SK-N-SH (cell line): Measurements from ENCODE around the gene PCMT1. TPM values are rescaled to one million over a fixed set of nuclear protein-coding genes. Genes with fewer than 3 reads are reported as not detected.

Source experiments
- CTCF ChIA-PET: fragments of 300-600, 350-600 bp; formaldehyde crosslinking; extraction: SDS; loops from one replicate; lab custom pipeline; 2021; lab: Yijun Ruan, JAX
- POLR2A ChIA-PET: fragments of 350-600 bp; sonication (Branson Sonifier 250); formaldehyde crosslinking; extraction: SDS; loops from one replicate; lab custom pipeline; 2020; ENCODE audit warnings: antibody characterized with exemption, inconsistent platforms; lab: Yijun Ruan, JAX
- DNase-seq: peaks from one replicate; pipeline ENCODE4 v3.0.0; 2012
- H2AFZ ChIP-seq: fragments of 200-600 bp; sonication (generic); 2 replicates; pipeline ENCODE4 v1.8.1; 2016; ENCODE audit warnings: antibody characterized with exemption, mild to moderate bottlenecking, low read depth
- H3F3A ChIP-seq: fragments of 200-600 bp; sonication (generic); replicated peaks from 2 replicates; pipeline ENCODE3; 2016; ENCODE audit warnings: antibody characterized with exemption, mild to moderate bottlenecking; ENCODE audit not compliant: insufficient read depth
- H3K27ac ChIP-seq, 2 experiments: fragments of 200-500 bp in 1 of 2; fragments of 200-600 bp in 1 of 2; sonication (Bioruptor generic) in 1 of 2; sonication (generic), shearing (Covaris generic) in 1 of 2; 2 replicates each; pipeline versions ENCODE4 v1.5.1 to v1.6.1; 2014 to 2016; ENCODE audit warnings: low read depth in 2 of 2, inconsistent platforms in 1 of 2, low read length in 1 of 2, mild to moderate bottlenecking in 1 of 2, mixed read lengths in 1 of 2
- H3K27me3 ChIP-seq: fragments of 200-600 bp; sonication (generic), shearing (Covaris generic); 2 replicates; pipeline ENCODE4 v1.6.1; 2016; ENCODE audit warnings: mixed run types; ENCODE audit not compliant: insufficient read depth
- H3K36me3 ChIP-seq, 2 experiments: fragments of 200-500 bp in 1 of 2; fragments of 200-600 bp in 1 of 2; sonication (Bioruptor generic) in 1 of 2; sonication (generic) in 1 of 2; replicated peaks in 1 of 2; 2 replicates each; pipeline versions ENCODE3 to v1.5.1; 2014 to 2016; ENCODE audit warnings: low read length in 1 of 2, mild to moderate bottlenecking in 1 of 2; ENCODE audit not compliant: insufficient read depth in 2 of 2, control insufficient read depth in 1 of 2
- H3K4me1 ChIP-seq, 2 experiments: fragments of 200-500 bp in 1 of 2; fragments of 200-600 bp in 1 of 2; sonication (Bioruptor generic) in 1 of 2; sonication (generic), shearing (Covaris generic) in 1 of 2; 2 replicates each; pipeline versions ENCODE4 v1.5.1 to v1.6.1; 2014 to 2016; ENCODE audit warnings: low read depth in 1 of 2, low read length in 1 of 2, mixed run types in 1 of 2; ENCODE audit not compliant: insufficient read depth in 2 of 2, control insufficient read depth in 1 of 2
- H3K4me2 ChIP-seq: fragments of 200-600 bp; sonication (generic), shearing (Covaris generic); 2 replicates; pipeline ENCODE4 v1.6.1; 2017; ENCODE audit warnings: mixed run types
- H3K4me3 ChIP-seq, 2 experiments: fragments of 200-500 bp in 1 of 2; fragments of 200-600 bp in 1 of 2; sonication (Bioruptor generic) in 1 of 2; sonication (generic), shearing (Covaris generic) in 1 of 2; 2 replicates each; pipeline versions ENCODE4 v1.5.1 to v1.8.1; 2014 to 2016; ENCODE audit warnings: low read depth in 2 of 2, inconsistent platforms in 1 of 2, low read length in 1 of 2, mild to moderate bottlenecking in 1 of 2, mixed read lengths in 1 of 2, moderate library complexity in 1 of 2
- H3K79me2 ChIP-seq: fragments of 200-600 bp; sonication (generic); 2 replicates; pipeline ENCODE4 v1.8.1; 2017; ENCODE audit warnings: mild to moderate bottlenecking; ENCODE audit not compliant: insufficient read depth
- H3K9ac ChIP-seq: fragments of 200-600 bp; sonication (generic); 2 replicates; pipeline ENCODE4 v1.6.1; 2017; ENCODE audit warnings: mixed run types
- H3K9me2 ChIP-seq: fragments of 200-600 bp; sonication (generic); 2 replicates; pipeline ENCODE4 v1.6.1; 2017; ENCODE audit warnings: mixed run types
- H3K9me3 ChIP-seq: fragments of 200-600 bp; sonication (generic); 2 replicates; pipeline ENCODE4 v1.6.1; 2017; ENCODE audit warnings: mixed run types, mild to moderate bottlenecking, moderate library complexity
- H4K20me1 ChIP-seq: fragments of 200-600 bp; sonication (generic); 2 replicates; pipeline ENCODE4 v1.6.1; 2017; ENCODE audit warnings: mild to moderate bottlenecking, mixed run types; ENCODE audit not compliant: insufficient read depth
- ELF1 ChIP-seq: IDR thresholded peaks from 2 replicates; pipeline ENCODE4 v1.4.0; 2012
- EP300 ChIP-seq, 2 experiments: IDR thresholded peaks; 2 replicates each; pipeline versions ENCODE4 v1.4.0 to v1.6.1; 2012; ENCODE audit warnings: borderline replicate concordance in 1 of 2, low read depth in 1 of 2, low read length in 1 of 2
- EZH2phosphoT487 ChIP-seq: fragments of 200-600 bp; sonication (generic); IDR thresholded peaks from 2 replicates; pipeline ENCODE4 v1.6.1; 2017; ENCODE audit warnings: low read depth, mixed run types, mild to moderate bottlenecking, antibody characterized with exemption, moderate library complexity, borderline replicate concordance
- FOSL2 ChIP-seq: IDR thresholded peaks from 2 replicates; pipeline ENCODE4 v1.4.0; 2012; ENCODE audit warnings: low read depth, mild to moderate bottlenecking, moderate library complexity, borderline replicate concordance
- FOXJ3 ChIP-seq: sonication (generic); formaldehyde crosslinking; IDR thresholded peaks from 2 replicates; pipeline ENCODE4 v1.5.1; 2020; ENCODE audit warnings: mild to moderate bottlenecking, missing genetic modification reagents
- FOXM1 ChIP-seq: IDR thresholded peaks from 2 replicates; pipeline ENCODE4 v1.4.0; 2012; ENCODE audit warnings: low read depth, mild to moderate bottlenecking
- MEF2A ChIP-seq: IDR thresholded peaks from 2 replicates; pipeline ENCODE4 v1.4.0; 2012; ENCODE audit warnings: low read depth, borderline replicate concordance
- MXI1 ChIP-seq: IDR thresholded peaks from 2 replicates; pipeline ENCODE4 v1.6.1; 2012; ENCODE audit warnings: mild to moderate bottlenecking, low read depth, low read length, improper control_type of control experiment
- POLR2AphosphoS5 ChIP-seq: IDR thresholded peaks from 2 replicates; pipeline ENCODE4 v1.6.1; 2012; ENCODE audit warnings: low read depth, low read length
- RAD21 ChIP-seq: IDR thresholded peaks from 2 replicates; pipeline ENCODE4 v1.6.1; 2012; ENCODE audit warnings: mild to moderate bottlenecking, low read length
- RCOR1 ChIP-seq: fragments of 150-350 bp; IDR thresholded peaks from 2 replicates; pipeline ENCODE4 v1.6.1; 2017; ENCODE audit warnings: antibody characterized with exemption, low read length
- RXRA ChIP-seq: IDR thresholded peaks from 2 replicates; pipeline ENCODE4 v1.4.0; 2012; ENCODE audit warnings: low read depth, mild to moderate bottlenecking, borderline replicate concordance
- SIN3A ChIP-seq: IDR thresholded peaks from 2 replicates; pipeline ENCODE4 v1.6.1; 2012; ENCODE audit warnings: low read depth, mild to moderate bottlenecking, low read length, moderate library complexity, borderline replicate concordance
- SMC3 ChIP-seq: IDR thresholded peaks from 2 replicates; pipeline ENCODE4 v1.6.1; 2012; ENCODE audit warnings: low read depth, low read length, improper control_type of control experiment
- TCF12 ChIP-seq: IDR thresholded peaks from 2 replicates; pipeline ENCODE4 v1.4.0; 2012
- YY1 ChIP-seq: IDR thresholded peaks from 2 replicates; pipeline ENCODE4 v1.4.0; 2012; ENCODE audit warnings: low read depth, mild to moderate bottlenecking
- polyA plus RNA-seq, 3 experiments: library from polyadenylated mRNA; depleted of rRNA; stranded (reverse); fragments of >200 nt; gene quantifications; 2 replicates each; pipeline ENCODE4 v1.2.3, GENCODE V29; 2012
- TF ChIP-seq, protein P1 (sequence below): fragments of 200-600 bp; sonication (generic); IDR thresholded peaks from 2 replicates; pipeline ENCODE4 v1.6.1; 2017; ENCODE audit warnings: antibody characterized with exemption, mild to moderate bottlenecking, moderate library complexity
- TF ChIP-seq, protein P2 (sequence below): IDR thresholded peaks from 2 replicates; pipeline ENCODE4 v1.4.0; 2012; ENCODE audit warnings: low read depth, borderline replicate concordance

PCMT1 gene
- polyA plus RNA-seq, 1 of the 3 experiments (the other 2 are of a cell fraction) = 190 TPM

DNA sequence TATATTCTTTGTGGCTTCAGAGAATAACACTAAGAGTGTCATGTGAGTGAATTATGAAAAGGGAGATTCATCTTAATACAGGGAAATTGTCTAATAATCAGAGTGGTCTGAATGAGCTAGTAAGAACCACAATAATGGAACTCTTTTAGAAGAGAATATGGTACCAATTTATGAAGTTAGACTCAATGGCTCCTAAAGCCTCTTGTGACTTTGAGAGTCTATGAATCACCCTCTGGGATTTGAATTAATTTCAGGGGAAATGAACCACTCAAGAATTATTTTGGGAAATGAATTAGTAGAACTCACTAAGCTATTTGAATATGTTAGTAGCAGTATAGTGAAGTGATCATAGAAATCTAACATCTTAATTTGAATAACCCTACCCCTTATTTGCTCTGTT is 14.3 kb downstream of the PCMT1 start:
- no peaks in the 10 kb centered on the region for H3K27me3 ChIP-seq
- CTCF ChIA-PET = interaction anchor here (0.6 kb wide), 1 partner anchor 12 kb away, joined by 3 read pairs; no protein-coding TSS in a partner anchor
- H3K27ac ChIP-seq = peak overlapping the region in 1 of 2 experiments; percentile 66; a peak in 2 of 4 replicates
- DNase-seq = no peak
- no peak overlapping the region for H2AFZ ChIP-seq
- 0 out of 4 replicates have a peak, but pooled peaks cover 0 to 4% of the 10 kb centered on the region in 2 experiments for H3K4me1 ChIP-seq
- TF ChIP-seq FOXJ3 (CRISPR knock-in tag) = no peak
- TF ChIP-seq, protein P1, sequence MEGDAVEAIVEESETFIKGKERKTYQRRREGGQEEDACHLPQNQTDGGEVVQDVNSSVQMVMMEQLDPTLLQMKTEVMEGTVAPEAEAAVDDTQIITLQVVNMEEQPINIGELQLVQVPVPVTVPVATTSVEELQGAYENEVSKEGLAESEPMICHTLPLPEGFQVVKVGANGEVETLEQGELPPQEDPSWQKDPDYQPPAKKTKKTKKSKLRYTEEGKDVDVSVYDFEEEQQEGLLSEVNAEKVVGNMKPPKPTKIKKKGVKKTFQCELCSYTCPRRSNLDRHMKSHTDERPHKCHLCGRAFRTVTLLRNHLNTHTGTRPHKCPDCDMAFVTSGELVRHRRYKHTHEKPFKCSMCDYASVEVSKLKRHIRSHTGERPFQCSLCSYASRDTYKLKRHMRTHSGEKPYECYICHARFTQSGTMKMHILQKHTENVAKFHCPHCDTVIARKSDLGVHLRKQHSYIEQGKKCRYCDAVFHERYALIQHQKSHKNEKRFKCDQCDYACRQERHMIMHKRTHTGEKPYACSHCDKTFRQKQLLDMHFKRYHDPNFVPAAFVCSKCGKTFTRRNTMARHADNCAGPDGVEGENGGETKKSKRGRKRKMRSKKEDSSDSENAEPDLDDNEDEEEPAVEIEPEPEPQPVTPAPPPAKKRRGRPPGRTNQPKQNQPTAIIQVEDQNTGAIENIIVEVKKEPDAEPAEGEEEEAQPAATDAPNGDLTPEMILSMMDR = no peak
- TF ChIP-seq RAD21 = no peak
- TF ChIP-seq POLR2AphosphoS5 = no peak
- TF ChIP-seq MEF2A = no peak
- no peak for TF ChIP-seq TCF12
- TF ChIP-seq EP300 (IDR thresholded peaks at IDR 0.05; ENCODE audit: borderline replicate concordance in 1 of 2, low read depth in 1 of 2, low read length in 1 of 2) = no peak
- TF ChIP-seq EZH2phosphoT487 = no peak
- TF ChIP-seq RXRA = no peak
- TF ChIP-seq RCOR1 = no peak
- TF ChIP-seq ELF1 = no peak
- TF ChIP-seq YY1 = no peak
- TF ChIP-seq, protein P2, sequence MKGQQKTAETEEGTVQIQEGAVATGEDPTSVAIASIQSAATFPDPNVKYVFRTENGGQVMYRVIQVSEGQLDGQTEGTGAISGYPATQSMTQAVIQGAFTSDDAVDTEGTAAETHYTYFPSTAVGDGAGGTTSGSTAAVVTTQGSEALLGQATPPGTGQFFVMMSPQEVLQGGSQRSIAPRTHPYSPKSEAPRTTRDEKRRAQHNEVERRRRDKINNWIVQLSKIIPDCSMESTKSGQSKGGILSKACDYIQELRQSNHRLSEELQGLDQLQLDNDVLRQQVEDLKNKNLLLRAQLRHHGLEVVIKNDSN = no peak
- no peak for TF ChIP-seq SMC3
- no peak for TF ChIP-seq FOXM1
- TF ChIP-seq MXI1 = no peak
- TF ChIP-seq SIN3A = no peak
- TF ChIP-seq FOSL2 = no peak
- peaks cover 38% of the 10 kb centered on the region for H3F3A ChIP-seq
- POLR2A ChIA-PET = no interaction called here
- H3K4me2 ChIP-seq = no peak overlapping the region
- H3K36me3 ChIP-seq = peaks cover 8 to 18% of the 10 kb centered on the region in 2 experiments
- no peak overlapping the region for H3K4me3 ChIP-seq
- H3K79me2 ChIP-seq = peaks cover 77% of the 10 kb centered on the region
- H4K20me1 ChIP-seq = peaks cover 6% of the 10 kb centered on the region; the same call in 1 of the 2 replicates
- H3K9me3 ChIP-seq = no peaks in the 10 kb centered on the region
- no peaks in the 10 kb centered on the region for H3K9me2 ChIP-seq
- H3K9ac ChIP-seq = no peak overlapping the region
